IMR-90 (cell line): ENCODE measurements around the gene RNF224. TPM values are rescaled to one million over a fixed set of nuclear protein-coding genes. Genes with fewer than 3 reads are reported as not detected.

ENCODE experiments used
- ATAC-seq: fragments of 200-7000 bp; cut with Tn5 transposase; 2 replicates; pipeline ENCODE4 v1.9.1; 2020; ENCODE audit warnings: low read depth, mild to moderate bottlenecking, moderate library complexity
- BruUV-seq: library from RNA; stranded (reverse); fragments of 400-500 nt; replicated peaks from 2 replicates; lab custom pipeline; 2021; lab: Mats Ljungman, UMichigan
- CTCF ChIA-PET: fragments of 300-600 bp; formaldehyde crosslinking; extraction: SDS; loops from one replicate; lab custom pipeline; 2021; ENCODE audit warnings: antibody characterized with exemption; lab: Yijun Ruan, JAX
- POLR2A ChIA-PET: fragments of 300-600 bp; sonication (Branson Sonifier 250); formaldehyde crosslinking; loops from one replicate; lab custom pipeline; 2022; ENCODE audit warnings: antibody characterized with exemption; ENCODE audit not compliant: unreplicated experiment; lab: Charles Lee
- DNase-seq: peaks from one replicate; pipeline ENCODE4 v3.0.0; 2013
- H2AFZ ChIP-seq: replicated peaks from 2 replicates; pipeline ENCODE3; 2013; ENCODE audit warnings: low read length, mild to moderate bottlenecking; ENCODE audit not compliant: poor library complexity
- H2AK5ac ChIP-seq: 2 replicates; pipeline ENCODE4 v1.6.1; 2013; ENCODE audit warnings: low read depth, low read length, inconsistent platforms
- H2AK9ac ChIP-seq: replicated peaks from 2 replicates; pipeline ENCODE3; 2013; ENCODE audit warnings: mild to moderate bottlenecking, low read depth, low read length, moderate library complexity; ENCODE audit not compliant: poor library complexity
- H2BK120ac ChIP-seq: 2 replicates; pipeline ENCODE4 v1.6.1; 2013; ENCODE audit warnings: low read depth, low read length, inconsistent platforms
- H2BK15ac ChIP-seq: 3 replicates; pipeline ENCODE4 v1.6.1; 2013; ENCODE audit warnings: low read depth, low read length, inconsistent platforms
- H2BK20ac ChIP-seq: 2 replicates; pipeline ENCODE4 v1.6.1; 2013; ENCODE audit warnings: low read depth, mild to moderate bottlenecking, inconsistent platforms, low read length, moderate library complexity
- H2BK5ac ChIP-seq: 2 replicates; pipeline ENCODE4 v1.6.1; 2013; ENCODE audit warnings: mild to moderate bottlenecking, low read depth, low read length, inconsistent platforms; ENCODE audit not compliant: poor library complexity, severe bottlenecking
- H3K14ac ChIP-seq: replicated peaks from 2 replicates; pipeline ENCODE4 v1.6.1; 2013; ENCODE audit warnings: low read depth, low read length, inconsistent platforms
- H3K18ac ChIP-seq: 2 replicates; pipeline ENCODE4 v1.6.1; 2013; ENCODE audit warnings: low read depth, low read length, control low read depth
- H3K23ac ChIP-seq: 2 replicates; pipeline ENCODE4 v1.6.1; 2013; ENCODE audit warnings: low read depth, low read length, inconsistent platforms
- H3K27ac ChIP-seq: 2 replicates; pipeline ENCODE4 v1.5.1; 2013; ENCODE audit warnings: mild to moderate bottlenecking, control low read depth, low read length; ENCODE audit not compliant: insufficient read depth
- H3K27me3 ChIP-seq: 2 replicates; pipeline ENCODE4 v1.6.1; 2013; ENCODE audit warnings: low read length; ENCODE audit not compliant: control insufficient read depth, insufficient read depth
- H3K36me3 ChIP-seq: 2 replicates; pipeline ENCODE4 v1.6.1; 2013; ENCODE audit warnings: low read length, mixed read lengths; ENCODE audit not compliant: control insufficient read depth, insufficient read depth
- H3K4ac ChIP-seq: 2 replicates; pipeline ENCODE4 v1.6.1; 2013; ENCODE audit warnings: low read depth, low read length, inconsistent platforms
- H3K4me1 ChIP-seq: 2 replicates; pipeline ENCODE4 v1.6.1; 2013; ENCODE audit warnings: low read length, mixed read lengths; ENCODE audit not compliant: control insufficient read depth, insufficient read depth
- H3K4me2 ChIP-seq: 2 replicates; pipeline ENCODE4 v1.6.1; 2013; ENCODE audit warnings: low read depth, mild to moderate bottlenecking, control low read depth, low read length, moderate library complexity
- H3K4me3 ChIP-seq: 2 replicates; pipeline ENCODE4 v1.5.1; 2013; ENCODE audit warnings: low read depth, mild to moderate bottlenecking, control low read depth, low read length, moderate library complexity; ENCODE audit not compliant: insufficient read depth
- H3K56ac ChIP-seq: 2 replicates; pipeline ENCODE4 v1.6.1; 2013; ENCODE audit warnings: low read length, inconsistent platforms; ENCODE audit not compliant: insufficient read depth; ENCODE audit errors: extremely low read depth
- H3K79me1 ChIP-seq, 2 experiments: 2 replicates each; pipeline ENCODE4 v1.6.1; 2013; ENCODE audit warnings: low read length in 2 of 2, inconsistent platforms in 1 of 2, low read depth in 1 of 2
- H3K9ac ChIP-seq: 2 replicates; pipeline ENCODE4 v1.6.1; 2013; ENCODE audit warnings: low read depth, low read length, control low read depth
- H3K9me1 ChIP-seq: 2 replicates; pipeline ENCODE4 v1.6.1; 2013; ENCODE audit warnings: low read length, inconsistent platforms; ENCODE audit not compliant: insufficient read depth
- H3K9me3 ChIP-seq: 2 replicates; pipeline ENCODE4 v1.6.1; 2013; ENCODE audit warnings: low read length; ENCODE audit not compliant: control insufficient read depth, insufficient read depth
- H4K20me1 ChIP-seq: 2 replicates; pipeline ENCODE4 v1.6.1; 2013; ENCODE audit warnings: low read length, inconsistent platforms; ENCODE audit not compliant: insufficient read depth
- H4K5ac ChIP-seq: 2 replicates; pipeline ENCODE4 v1.6.1; 2013; ENCODE audit warnings: mild to moderate bottlenecking, low read depth, low read length, control low read depth
- H4K8ac ChIP-seq, 2 experiments: 2 replicates each; pipeline ENCODE4 v1.6.1; 2013; ENCODE audit warnings: low read depth in 2 of 2, low read length in 2 of 2, control low read depth in 1 of 2, inconsistent platforms in 1 of 2
- H4K91ac ChIP-seq: 2 replicates; pipeline ENCODE4 v1.6.1; 2013; ENCODE audit warnings: low read depth, low read length, inconsistent platforms; ENCODE audit not compliant: insufficient read depth
- MAFK ChIP-seq: IDR thresholded peaks from 2 replicates; pipeline ENCODE4 v1.6.1; 2012; ENCODE audit warnings: low read depth, low read length, improper control_type of control experiment
- MAZ ChIP-seq: IDR thresholded peaks from 2 replicates; pipeline ENCODE4 v1.6.1; 2012; ENCODE audit warnings: low read depth, mild to moderate bottlenecking, low read length, improper control_type of control experiment, moderate library complexity, borderline replicate concordance
- MXI1 ChIP-seq: IDR thresholded peaks from 2 replicates; pipeline ENCODE4 v1.6.1; 2012; ENCODE audit warnings: low read depth, mild to moderate bottlenecking, low read length, moderate library complexity, borderline replicate concordance
- POLR2A ChIP-seq: IDR thresholded peaks from 2 replicates; pipeline ENCODE4 v1.6.1; 2012; ENCODE audit warnings: mild to moderate bottlenecking, low read depth, low read length
- RAD21 ChIP-seq: IDR thresholded peaks from 2 replicates; pipeline ENCODE4 v1.6.1; 2012; ENCODE audit warnings: low read length, improper control_type of control experiment
- SMC3 ChIP-seq: fragments of 150-350 bp; IDR thresholded peaks from 2 replicates; pipeline ENCODE4 v1.6.1; 2016; ENCODE audit warnings: low read depth, mild to moderate bottlenecking, antibody characterized with exemption, low read length, moderate library complexity
- WGBS, 2 experiments: methylation state at CpG; one replicate each; pipeline versions ENCODE4 v1.1.5 to v1.1.7; 2013; ENCODE audit warnings: missing lambda C conversion rate in 2 of 2; ENCODE audit not compliant: insufficient read length in 1 of 2; ENCODE audit errors: extremely low coverage in 2 of 2; 5-methylcytosine and 5-hydroxymethylcytosine counted together
- dilution Hi-C: fragments of 300-500 bp; cut with HindIII; formaldehyde crosslinking; loops from one replicate; pipeline ENCODE4 v1.14.3; 2018; ENCODE audit warnings: low sequenced_read_pairs; ENCODE audit not compliant: unreplicated experiment
- in situ Hi-C: fragments of 300-500 bp; cut with MboI; formaldehyde crosslinking; loops from 3 replicates; pipeline ENCODE4 v1.14.3; 2019; ENCODE audit warnings: low sequenced_read_pairs, inconsistent platforms, mixed read lengths
- intact Hi-C: fragments of 100-400 bp; cut with micrococcal nuclease; formaldehyde crosslinking; loops from 2 replicates; pipeline ENCODE4 v1.10.0; 2022
- polyA plus RNA-seq, 3 experiments: library from polyadenylated mRNA; depleted of rRNA; stranded (reverse); fragments of >200 nt; gene quantifications; 2 replicates each; pipeline ENCODE4 v1.2.3, GENCODE V29; 2012; ENCODE audit warnings: low replicate concordance in 1 of 3
- total RNA-seq: library from RNA; depleted of rRNA; stranded (reverse); fragments of >200 nt; gene quantifications from 2 replicates; pipeline ENCODE4 v1.2.3, GENCODE V29; 2012
- TF ChIP-seq, protein P1 (sequence below): conservative IDR thresholded peaks from 2 replicates; pipeline ENCODE4 v1.5.1; 2012; ENCODE audit warnings: mild to moderate bottlenecking, low read depth, low read length, improper control_type of control experiment

RNF224 gene
- total and polyA plus RNA-seq, 2 of the 4 experiments (the other 2 are of a cell fraction) = not detected

DNA sequence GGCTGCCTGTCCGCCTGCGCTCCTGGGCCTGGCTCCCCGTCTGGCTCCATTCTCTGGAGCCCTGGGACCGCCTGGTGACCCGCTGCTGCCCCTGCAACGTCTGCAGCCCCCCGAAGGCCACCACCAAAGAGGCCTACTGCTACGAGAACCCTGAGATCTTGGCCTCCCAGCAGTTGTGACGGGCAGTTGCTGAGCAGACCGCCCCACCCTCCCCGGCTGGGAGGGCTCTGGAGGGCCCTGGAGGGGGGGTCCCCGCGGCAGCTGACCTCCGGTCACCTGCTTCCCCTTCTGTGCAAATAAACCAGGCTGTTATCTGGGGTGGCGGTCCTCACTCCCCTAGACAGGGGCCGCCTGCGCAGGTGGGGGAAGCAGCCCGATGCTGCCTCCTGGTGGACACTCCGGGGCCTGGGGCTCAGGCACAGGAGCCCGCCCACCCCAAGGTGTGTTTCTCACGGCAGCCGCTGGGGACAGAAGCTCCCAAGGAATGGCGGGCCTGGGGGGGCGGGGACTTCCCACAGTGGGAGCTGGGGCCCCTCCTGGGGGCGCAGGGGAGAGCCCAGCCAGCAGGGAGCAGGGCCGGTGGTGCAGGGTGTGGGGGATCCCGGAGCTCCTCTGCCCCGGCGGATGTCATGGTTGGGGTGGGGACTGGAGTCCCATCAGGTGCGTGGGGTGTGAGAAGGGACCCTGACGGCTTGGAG is 9.1 kb downstream of the RNF224 start:
- Histone ChIP-seq H3K14ac (no peak overlapping the region), H3K9me1 (no peaks in the 10 kb centered on the region), H2BK5ac (no peak overlapping the region), H3K4me3 (no peak overlapping the region), H4K91ac (no peak overlapping the region), H3K4me1 (peaks cover 5% of the 10 kb centered on the region; the same call in 1 of the 2 replicates), H4K20me1 (peaks cover 6% of the 10 kb centered on the region; the same call in 1 of the 2 replicates), H3K9ac (no peak overlapping the region), H4K8ac (no peak overlapping the region), H3K79me1 (peaks cover 8 to 27% of the 10 kb centered on the region in 2 experiments; a peak in 3 of 4 replicates), H2BK15ac (no peak overlapping the region), H2BK20ac (no peak overlapping the region), H3K36me3 (no peaks in the 10 kb centered on the region), H3K4me2 (no peak overlapping the region), H3K56ac (no peak overlapping the region), H3K23ac (no peak overlapping the region), H2AFZ (peak overlapping the region; percentile 63), H2AK9ac (peak overlapping the region; percentile 89), H3K4ac (no peak overlapping the region), H3K27me3 (0 out of 2 replicates have a peak, but pooled peaks cover 1% of the 10 kb centered on the region), H4K5ac (no peak overlapping the region), H3K18ac (no peak overlapping the region), H2AK5ac (peak overlapping the region; percentile 73; the same call in 1 of the 2 replicates), H3K9me3 (no peaks in the 10 kb centered on the region), H3K27ac (no peak overlapping the region), H2BK120ac (no peak overlapping the region)
- ATAC-seq (peak; percentile 36), DNase-seq (peak; percentile 63)
- WGBS, 2 experiments = 39% methylated on average over 12 of the region's 31 CpGs; no CpG with 5 or more reads in 1 of the 2 experiments
- dilution Hi-C loops = no loop called here
- in situ Hi-C loops = no loop called here
- POLR2A ChIA-PET = interaction anchor here (0.5 to 0.6 kb wide), 2 partner anchors 20 to 23 kb away, joined by 3 read pairs; no protein-coding TSS in a partner anchor
- BruUV-seq = no TSS peak
- TF ChIP-seq RAD21 = peak; percentile 81
- no peak for TF ChIP-seq MXI1
- TF ChIP-seq, protein P1, sequence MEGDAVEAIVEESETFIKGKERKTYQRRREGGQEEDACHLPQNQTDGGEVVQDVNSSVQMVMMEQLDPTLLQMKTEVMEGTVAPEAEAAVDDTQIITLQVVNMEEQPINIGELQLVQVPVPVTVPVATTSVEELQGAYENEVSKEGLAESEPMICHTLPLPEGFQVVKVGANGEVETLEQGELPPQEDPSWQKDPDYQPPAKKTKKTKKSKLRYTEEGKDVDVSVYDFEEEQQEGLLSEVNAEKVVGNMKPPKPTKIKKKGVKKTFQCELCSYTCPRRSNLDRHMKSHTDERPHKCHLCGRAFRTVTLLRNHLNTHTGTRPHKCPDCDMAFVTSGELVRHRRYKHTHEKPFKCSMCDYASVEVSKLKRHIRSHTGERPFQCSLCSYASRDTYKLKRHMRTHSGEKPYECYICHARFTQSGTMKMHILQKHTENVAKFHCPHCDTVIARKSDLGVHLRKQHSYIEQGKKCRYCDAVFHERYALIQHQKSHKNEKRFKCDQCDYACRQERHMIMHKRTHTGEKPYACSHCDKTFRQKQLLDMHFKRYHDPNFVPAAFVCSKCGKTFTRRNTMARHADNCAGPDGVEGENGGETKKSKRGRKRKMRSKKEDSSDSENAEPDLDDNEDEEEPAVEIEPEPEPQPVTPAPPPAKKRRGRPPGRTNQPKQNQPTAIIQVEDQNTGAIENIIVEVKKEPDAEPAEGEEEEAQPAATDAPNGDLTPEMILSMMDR = peak; percentile 100
- peak; percentile 83 for TF ChIP-seq MAZ
- no peak for TF ChIP-seq MAFK
- no peak for TF ChIP-seq POLR2A
- peak; percentile 79 for TF ChIP-seq SMC3
- CTCF ChIA-PET = interaction anchor here (0.6 to 1.0 kb wide), 7 partner anchors 9 to 153 kb away, joined by 3 to 6 read pairs (median 3); partner anchors contain the start of genes DPP7 and RNF224
- intact Hi-C loops = no loop called here
